Activated CD8-positive, alpha-beta memory T cell treated with anti-CD3 and anti-CD28 coated beads, Interleukin-2, amount 50 U/mL, for 24 hours (primary cell): Measurements from ENCODE around the gene ALX3.
"Not testable (repeated sequence)": the region's sequence is repeated elsewhere in the genome, so short reads cannot be mapped to it uniquely, and the experiment has no call there.

Experiments used
- DNase-seq: peaks from one replicate; pipeline ENCODE4 v3.0.0-alpha.2; 2020; ENCODE audit errors: extremely low read depth

ALX3 gene

DNA sequence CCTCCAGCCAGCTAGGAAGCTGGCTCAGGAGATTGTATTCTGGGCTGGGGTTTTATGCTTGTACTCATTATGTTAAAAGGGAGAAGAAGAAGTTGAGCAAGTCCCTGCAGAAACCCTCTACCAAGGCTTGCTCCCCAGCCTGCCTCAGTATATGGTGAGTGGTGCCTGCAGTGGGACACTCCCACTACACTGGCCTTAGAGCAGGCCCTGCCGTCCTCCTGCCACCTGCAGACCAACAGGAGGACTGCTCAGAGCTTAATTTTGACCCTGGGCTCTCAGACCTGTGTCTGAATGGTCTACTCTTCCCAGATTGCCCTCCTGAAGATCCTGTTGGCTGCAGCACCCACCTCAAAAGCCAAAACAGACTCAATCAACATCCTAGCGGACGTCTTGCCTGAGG is 23.0 kb downstream of the ALX3 start:
- DNase-seq = no peak

DNA sequence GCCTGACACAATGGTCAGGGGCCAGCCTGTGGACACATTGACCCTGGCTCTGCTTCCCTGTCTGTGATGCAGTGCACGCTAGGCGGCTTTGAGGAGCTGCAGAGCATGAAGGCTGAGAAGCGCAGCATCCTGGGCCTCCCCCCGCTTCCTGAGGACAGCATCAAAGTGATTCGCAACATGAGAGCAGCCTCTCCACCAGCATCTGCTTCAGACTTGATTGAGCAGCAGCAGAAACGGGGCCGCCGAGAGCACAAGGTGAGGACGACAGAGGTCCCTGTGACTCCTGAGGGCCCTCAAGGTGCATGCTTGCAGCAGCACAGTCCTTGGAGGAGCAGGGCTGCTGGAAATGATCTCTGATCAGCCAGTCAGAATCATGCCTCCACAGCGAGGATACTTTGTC is 27.5 kb downstream of the ALX3 start:
- DNase-seq = no peak

DNA sequence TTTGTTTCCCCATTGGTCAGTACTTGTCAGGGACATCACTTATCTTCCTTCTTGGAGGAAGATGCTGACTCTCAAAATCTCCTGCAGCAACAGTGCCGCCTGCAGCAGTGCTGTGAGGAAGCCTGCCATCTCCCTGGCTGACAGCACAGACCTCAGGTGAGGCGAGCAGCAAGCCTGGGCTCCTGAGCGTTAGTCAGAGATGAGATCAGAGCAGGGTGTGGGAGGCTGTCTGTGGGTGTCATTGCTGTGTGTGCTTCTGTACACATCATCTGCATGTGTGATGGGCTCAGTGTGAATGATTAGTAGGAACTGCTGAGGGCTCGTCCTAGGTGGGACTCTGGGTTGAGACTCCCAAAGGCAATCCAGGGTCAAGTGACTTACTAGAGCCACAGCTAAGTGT is 29.9 kb downstream of the ALX3 start:
- DNase-seq = no peak

DNA sequence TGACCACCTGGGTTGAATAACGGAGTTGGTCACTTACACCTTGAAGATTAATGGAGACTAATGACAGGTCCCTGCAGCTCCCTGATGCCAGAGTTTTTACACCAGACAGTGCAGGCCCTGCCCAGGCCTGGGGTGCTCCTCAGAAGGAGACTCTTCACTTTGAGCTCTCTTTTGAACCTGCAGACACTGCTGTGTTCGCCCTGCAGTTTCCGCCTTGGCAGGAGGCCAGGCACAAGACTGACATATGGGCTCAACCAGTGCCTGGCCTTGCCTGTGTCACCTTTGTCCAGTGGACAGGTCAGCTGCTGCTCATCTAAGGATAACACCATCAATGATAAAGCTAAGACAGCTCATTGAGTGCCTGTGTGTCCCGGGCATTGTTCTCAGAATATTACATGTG is 30.8 kb downstream of the ALX3 start:
- no peak for DNase-seq

DNA sequence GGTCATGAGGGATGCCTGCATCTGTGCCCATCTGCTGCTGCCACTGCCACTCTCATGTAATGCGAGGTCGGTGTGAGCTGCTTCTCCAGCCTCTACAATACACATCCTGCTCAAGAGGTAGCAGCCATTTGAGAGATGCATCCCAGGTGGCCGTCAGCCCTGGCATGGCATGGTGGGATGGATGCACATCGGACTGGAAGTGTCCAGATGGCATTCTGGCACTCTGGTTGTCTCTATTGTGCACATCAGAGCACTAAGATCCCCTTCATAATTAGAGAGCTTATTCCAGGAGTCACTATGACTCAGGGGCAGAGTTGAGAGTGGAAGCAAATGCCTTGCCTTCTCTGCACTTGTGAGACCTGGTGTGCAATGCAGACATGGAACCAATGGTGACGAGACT is 32.2 kb downstream of the ALX3 start:
- DNase-seq = no peak

DNA sequence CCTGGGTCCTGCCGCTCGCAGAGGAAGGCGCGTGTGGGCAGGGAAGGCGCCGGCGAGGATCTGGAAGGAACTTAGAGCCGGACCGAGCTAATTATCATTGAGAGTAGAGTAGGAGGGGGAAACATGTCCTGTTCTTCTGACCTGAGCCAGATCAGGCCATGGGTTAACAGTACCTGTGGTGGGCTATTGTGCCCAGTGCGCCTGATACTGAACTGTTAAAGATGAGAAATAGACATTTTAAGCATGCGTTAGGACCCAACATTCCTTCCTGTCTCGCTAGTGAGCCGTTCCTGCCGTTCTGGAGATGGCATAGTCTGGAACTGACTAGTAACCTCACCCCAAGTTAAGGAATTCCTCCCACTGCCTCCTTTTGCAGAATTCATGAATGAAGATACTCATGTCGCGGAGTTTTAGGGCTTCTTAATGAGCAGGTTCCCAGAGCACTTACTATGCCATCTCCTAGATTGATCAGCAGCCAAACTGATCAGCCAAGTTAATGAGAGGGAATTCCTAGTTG is 35.2 kb downstream of the ALX3 start:
- no peak for DNase-seq

DNA sequence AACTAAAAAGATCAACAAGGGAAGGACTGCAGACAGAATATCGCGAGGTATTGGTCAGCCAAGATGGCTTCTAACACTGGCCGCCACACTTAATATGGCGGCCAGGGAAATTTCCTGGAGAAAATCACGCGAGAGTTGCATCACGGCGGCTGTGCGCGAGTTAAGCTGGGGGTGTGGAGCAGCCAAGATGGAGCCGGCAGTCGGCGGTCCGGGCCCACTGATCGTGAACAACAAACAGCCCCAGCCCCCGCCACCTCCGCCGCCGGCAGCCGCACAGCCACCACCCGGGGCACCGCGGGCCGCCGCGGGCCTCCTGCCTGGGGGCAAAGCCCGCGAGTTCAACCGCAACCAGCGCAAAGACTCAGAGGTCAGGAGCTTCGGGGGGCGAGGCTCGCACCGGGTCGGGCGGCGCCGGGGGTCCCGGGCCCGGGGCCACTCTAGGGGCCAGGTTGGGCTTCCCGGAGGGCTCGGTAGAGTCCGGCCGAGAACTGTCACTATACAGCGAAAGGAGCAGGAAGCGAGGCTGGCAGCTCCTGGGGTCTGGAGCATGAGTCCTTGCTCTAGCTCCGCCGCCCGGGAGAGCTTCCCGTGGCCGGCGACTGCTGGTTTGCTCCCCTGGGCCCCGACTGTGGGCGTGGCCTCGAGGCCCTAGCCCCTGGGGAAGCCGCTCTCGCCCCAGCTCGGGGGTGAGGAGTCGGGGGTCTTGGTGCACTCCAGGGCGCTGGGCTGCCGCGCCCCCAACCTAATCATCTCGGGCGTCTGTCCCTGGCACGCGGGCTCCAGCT is 35.8 kb downstream of the ALX3 start, which contains the start of gene STRIP1:
TSS of gene STRIP1 (plus strand) at position 174 of the 785 bp plus-strand sequence. CDS start at position 188, 14 bp downstream.
- DNase-seq = peak; percentile 85

DNA sequence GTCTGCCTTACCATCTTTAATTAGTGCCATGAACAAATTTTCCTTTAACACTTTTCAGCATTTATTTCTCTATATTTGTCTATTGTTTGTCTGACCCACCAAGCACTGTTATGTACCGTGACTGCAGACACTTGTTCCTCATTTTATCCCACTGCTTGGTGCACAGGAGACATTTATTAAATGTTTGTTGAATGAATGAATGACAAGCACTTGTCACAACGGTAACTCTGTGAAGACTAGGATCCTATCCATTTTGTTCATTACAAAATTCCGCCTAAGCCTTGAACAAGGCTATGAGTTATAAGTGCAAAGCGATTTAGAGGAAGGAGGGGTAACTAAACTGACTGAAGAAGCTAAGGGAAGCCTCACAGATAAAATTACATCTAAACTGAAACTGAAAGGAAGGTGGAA is 36.4 kb downstream of the ALX3 start:
- no peak for DNase-seq

DNA sequence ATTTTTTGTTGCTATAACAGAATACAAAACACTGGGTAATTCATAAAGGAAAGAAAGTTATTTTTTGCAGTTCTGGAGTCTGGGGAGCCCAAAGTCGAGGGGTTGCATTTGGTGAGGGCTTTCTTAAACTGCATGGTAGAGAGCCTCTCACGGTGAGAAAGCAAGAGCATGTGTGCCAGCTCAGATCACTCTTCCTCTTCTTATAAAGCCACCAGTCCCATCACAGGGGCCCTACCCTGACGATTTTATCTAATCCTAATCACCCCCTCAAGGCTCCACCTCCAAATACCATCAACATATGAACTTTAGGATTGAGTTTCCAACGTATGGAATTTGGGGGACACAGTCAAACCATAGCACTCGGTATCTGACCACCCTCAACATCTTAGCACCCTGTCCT is 37.1 kb downstream of the ALX3 start:
- no peak for DNase-seq

DNA sequence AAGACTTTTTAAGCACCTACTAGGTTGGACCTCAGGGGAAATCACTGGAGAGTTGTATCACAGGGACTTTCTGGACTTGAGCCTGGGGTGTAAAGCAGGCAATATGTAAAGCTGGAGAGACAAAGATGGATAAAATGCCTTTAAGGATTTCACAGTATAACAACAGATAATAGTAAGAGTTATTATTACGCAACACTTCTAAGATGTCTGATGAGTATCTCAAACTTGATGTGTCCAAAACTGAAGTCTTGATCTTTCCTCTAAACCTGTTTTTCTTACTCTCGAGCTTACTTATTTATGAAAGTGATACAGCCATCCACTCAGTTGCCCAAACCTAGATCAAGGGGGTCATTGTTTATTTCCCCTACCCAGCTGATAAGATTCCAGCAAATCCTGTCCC is 38.1 kb downstream of the ALX3 start:
- no peak for DNase-seq

DNA sequence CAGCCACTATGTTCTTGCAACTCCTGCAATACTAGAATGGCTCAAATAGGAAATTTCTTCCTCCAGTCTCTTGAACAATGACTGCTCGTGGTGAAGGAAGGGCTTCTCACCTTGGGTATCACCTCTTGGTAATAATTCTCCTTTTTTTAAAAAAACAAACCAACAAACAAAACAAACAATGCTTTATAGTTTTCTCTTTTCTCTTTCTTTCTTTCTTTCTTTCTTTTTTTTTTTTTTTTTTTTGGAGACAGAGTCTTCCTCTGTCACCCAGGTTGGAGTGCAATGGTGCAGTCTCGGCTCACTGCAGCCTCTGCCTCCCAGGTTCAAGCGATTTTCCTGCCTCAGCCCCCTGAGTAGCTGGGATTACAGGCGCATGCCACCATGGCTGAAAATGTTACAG is 39.8 kb downstream of the ALX3 start:
- DNase-seq = not testable (repeated sequence)

DNA sequence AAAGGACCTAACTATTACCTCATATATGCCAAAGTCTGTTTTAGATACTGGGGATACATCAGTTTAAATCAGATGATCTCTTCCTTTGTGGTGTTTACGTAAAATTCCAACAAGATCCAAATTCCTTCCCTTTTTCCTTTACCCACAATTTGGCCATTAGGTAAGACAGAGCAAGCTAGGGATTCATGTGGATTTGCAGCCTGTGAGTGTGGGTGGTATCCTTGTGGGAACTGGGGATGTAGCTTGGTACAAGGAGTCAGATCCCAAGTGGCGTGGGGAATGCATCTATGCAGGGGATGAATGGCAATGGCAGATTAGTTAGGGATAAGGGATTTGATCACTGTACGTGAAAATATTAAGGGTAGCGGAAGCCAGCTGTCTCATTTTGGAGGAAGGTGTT is 45.9 kb downstream of the ALX3 start:
- no peak for DNase-seq

DNA sequence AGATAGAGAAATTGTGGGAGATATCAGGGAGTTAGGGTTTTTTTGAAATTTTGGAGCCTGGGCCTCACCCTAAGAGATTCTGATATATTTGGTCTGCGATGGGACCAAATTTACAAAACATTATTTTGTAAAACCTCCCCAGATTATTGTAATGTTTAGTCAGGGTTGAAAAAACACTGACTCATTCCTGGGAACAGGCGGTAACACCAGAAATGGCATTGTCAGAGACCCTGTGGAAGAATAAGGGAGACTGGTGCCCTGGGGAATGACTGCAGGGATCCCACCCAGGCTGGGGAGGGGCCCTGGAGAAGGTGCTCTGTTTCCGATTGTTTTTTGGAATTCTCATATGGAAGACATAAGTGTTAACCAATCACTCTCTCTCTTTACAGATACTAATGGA is 49.2 kb downstream of the ALX3 start:
- no peak for DNase-seq

DNA sequence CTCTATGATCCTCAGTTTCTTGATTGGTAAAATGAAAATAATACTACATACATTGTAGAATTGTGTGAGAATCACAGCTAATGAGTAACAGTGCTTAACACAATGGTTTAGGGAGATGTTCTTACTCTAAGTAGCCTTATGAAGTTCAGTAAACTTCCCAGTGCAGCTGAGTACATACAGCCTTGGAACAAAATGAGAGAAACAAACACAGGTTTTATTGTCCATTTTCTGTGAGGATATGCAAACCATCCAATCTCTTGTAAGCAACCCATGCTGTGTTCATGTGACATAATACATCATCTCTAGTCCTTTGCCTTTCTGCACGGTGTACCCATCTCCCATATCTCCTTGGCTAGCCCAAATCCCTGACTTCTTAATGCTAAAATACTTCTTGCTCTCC is 50.7 kb downstream of the ALX3 start:
- no peak for DNase-seq

DNA sequence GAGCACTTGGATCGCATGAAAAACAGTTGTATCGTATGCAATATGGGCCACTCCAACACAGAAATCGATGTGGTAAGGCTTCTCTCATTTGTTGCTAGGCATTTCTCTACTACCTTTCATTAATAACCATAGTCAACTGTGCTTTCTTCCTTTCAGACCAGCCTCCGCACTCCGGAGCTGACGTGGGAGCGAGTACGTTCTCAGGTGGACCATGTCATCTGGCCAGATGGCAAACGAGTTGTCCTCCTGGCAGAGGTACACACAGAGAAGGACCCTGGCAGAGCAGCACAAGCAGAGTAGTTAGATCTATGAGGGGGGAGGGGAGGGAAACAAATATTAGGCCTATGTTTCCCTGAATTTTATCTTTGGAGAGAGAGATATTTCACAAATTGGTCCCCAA is 52.1 kb downstream of the ALX3 start:
- no peak for DNase-seq

DNA sequence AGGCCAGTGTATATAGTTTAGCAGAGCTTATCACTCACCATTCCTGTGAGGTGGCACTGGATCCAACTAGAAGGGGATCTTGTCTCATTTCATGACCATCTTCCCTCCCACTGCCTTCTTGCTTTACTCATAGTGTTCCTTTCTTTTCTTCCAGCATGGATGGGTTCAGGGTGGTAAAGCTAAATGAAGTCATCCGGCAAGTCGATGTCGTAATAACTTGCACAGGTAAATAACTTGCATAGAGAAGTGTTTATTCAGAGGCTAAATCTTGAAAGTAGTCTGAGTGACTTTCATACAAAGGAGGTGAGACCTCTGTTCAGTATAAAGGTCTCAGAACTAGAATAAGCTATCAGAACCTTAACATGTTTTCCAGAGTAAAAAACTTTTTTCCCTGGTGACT is 52.7 kb downstream of the ALX3 start:
- DNase-seq = no peak

DNA sequence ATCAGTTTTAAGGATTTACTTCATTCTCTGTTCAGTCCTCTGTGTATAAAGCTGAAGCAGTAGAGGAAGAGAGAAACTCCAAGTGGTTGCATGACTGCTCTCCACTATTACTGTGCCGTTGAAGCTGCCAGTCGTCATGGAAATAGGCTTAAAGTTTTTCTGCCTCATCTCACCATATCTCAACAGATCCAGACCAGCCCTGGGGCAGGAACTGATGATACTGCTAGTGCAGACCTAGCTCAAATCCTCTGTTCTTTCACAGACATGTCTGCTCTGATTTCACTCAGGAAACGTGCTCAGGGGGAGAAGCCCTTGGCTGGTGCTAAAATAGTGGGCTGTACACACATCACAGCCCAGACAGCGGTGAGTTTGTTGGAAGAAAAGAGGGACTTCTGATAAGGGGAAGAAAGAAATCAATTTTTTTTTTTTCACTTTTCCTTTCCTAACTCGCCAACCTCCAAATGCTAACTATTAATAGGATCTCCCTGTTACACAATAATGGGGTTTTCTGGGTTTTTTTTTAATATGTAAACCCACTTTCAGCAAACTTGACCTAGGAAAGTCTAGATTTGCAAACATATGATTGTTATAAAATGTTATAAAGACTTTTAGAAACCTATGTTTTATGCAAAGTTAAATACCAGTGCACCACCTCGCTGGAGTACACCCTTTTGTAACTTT is 58.2 kb downstream of the ALX3 start:
- DNase-seq = no peak

DNA sequence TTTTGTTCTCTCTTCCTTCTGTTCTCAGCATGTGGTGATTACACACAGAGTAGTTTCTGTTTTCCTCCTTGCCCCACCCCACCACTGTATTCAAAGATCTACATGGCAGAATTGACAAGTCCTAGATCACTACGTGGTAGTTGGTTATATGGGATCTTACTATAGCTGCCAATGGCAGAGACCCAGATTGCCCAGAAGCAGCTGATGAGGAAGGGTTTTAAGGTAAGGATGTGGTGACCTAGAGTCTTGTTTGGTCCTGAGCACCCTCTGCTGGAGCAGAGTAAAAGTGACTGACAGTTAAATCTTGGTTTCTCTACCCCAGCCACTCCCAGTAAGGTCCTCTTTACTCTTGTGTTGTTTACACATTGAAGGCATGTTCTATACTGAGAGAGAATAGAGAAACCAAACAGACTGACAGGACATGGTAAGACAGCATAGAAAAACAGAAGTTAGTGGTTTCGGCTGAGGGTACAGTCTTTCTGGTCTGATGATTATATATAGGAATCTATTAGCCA is 58.9 kb downstream of the ALX3 start:
- DNase-seq = no peak
